ENCODE data around the gene FOXJ1. TPM values are rescaled to one million over a fixed set of nuclear protein-coding genes. Genes with fewer than 3 reads are reported as not detected.
A peak's percentile ranks its signal among the peaks of the same experiment; 100 is the strongest.

FOXJ1 gene
- total RNA-seq, 2 donors from 2014 or later = 17.8 to 23.6 TPM

- Histone ChIP-seq H3K4me3 (ENCODE audit: low read length) (no peak overlapping the region), H3K27ac (ENCODE audit: low read depth, low read length) (no peak overlapping the region), H3K9ac (ENCODE audit: extremely low read depth, low read length, poor library complexity, severe bottlenecking) (no peak overlapping the region), H3K4me1 (ENCODE audit: control insufficient read depth, insufficient read depth, low read length) (no peaks in the 10 kb centered on the region), H3K27me3 (ENCODE audit: control insufficient read depth, insufficient read depth, low read length, poor library complexity, severe bottlenecking) (no peaks in the 10 kb centered on the region), H3K36me3 (ENCODE audit: control insufficient read depth, insufficient read depth, low read length) (no peaks in the 10 kb centered on the region), H3K9me3 (ENCODE audit: control insufficient read depth, low read length) (no peaks in the 10 kb centered on the region)
- TF ChIP-seq CTCF (conservative IDR thresholded peaks at IDR 0.05) = peak; percentile 94
- H3K9me3 Mint-ChIP-seq = no peaks in the 10 kb centered on the region
- H3K4me3 Mint-ChIP-seq = no peak overlapping the region
- H3K27me3 Mint-ChIP-seq (ENCODE audit: insufficient read depth) = no peaks in the 10 kb centered on the region
- peaks cover 5% of the 10 kb centered on the region for H3K4me1 Mint-ChIP-seq
- H3K36me3 Mint-ChIP-seq (ENCODE audit: low read depth) = no peaks in the 10 kb centered on the region
- 34 to 61% methylated on average over 4 to 8 of the region's 11 CpGs for WGBS, 2 experiments (ENCODE audit: insufficient coverage in 1 of 2, insufficient read length in 1 of 2)
- peak; percentile 99 for DNase-seq
- H3K27ac Mint-ChIP-seq = no peak overlapping the region
Observed at GRCh38 chr17:76182016-76182764, 41.1 kb upstream of the FOXJ1 start.

- H3K36me3 Mint-ChIP-seq (ENCODE audit: low read depth) = no peaks in the 10 kb centered on the region
- peak; percentile 16 for TF ChIP-seq CTCF (conservative IDR thresholded peaks at IDR 0.05)
- Histone ChIP-seq H3K9ac (ENCODE audit: extremely low read depth, low read length, poor library complexity, severe bottlenecking) (no peak overlapping the region), H3K4me3 (ENCODE audit: low read length) (no peak overlapping the region), H3K27me3 (ENCODE audit: control insufficient read depth, insufficient read depth, low read length, poor library complexity, severe bottlenecking) (no peaks in the 10 kb centered on the region), H3K4me1 (ENCODE audit: control insufficient read depth, insufficient read depth, low read length) (no peaks in the 10 kb centered on the region), H3K36me3 (ENCODE audit: control insufficient read depth, insufficient read depth, low read length) (no peaks in the 10 kb centered on the region), H3K9me3 (ENCODE audit: control insufficient read depth, low read length) (no peaks in the 10 kb centered on the region), H3K27ac (ENCODE audit: low read depth, low read length) (no peak overlapping the region)
- DNase-seq = no peak
- H3K27me3 Mint-ChIP-seq (ENCODE audit: insufficient read depth) = no peaks in the 10 kb centered on the region
- no peak overlapping the region for H3K4me3 Mint-ChIP-seq
- H3K27ac Mint-ChIP-seq = no peak overlapping the region
- peaks cover 5% of the 10 kb centered on the region for H3K4me1 Mint-ChIP-seq
- H3K9me3 Mint-ChIP-seq = no peaks in the 10 kb centered on the region
- WGBS, 2 experiments (ENCODE audit: insufficient coverage in 1 of 2, insufficient read length in 1 of 2) = 93 to 96% methylated on average over 4 to 6 of the region's 6 CpGs
Observed at GRCh38 chr17:76179496-76180467, 38.7 kb upstream of the FOXJ1 start.

- DNase-seq = no peak
- no peak overlapping the region for H3K4me3 Mint-ChIP-seq
- TF ChIP-seq CTCF (conservative IDR thresholded peaks at IDR 0.05) = no peak
- H3K4me3 ChIP-seq (ENCODE audit: low read length) = no peak overlapping the region
- no peaks in the 10 kb centered on the region for H3K9me3 Mint-ChIP-seq
- no peaks in the 10 kb centered on the region for H3K4me1 ChIP-seq (ENCODE audit: control insufficient read depth, insufficient read depth, low read length)
- H3K36me3 ChIP-seq (ENCODE audit: control insufficient read depth, insufficient read depth, low read length) = no peaks in the 10 kb centered on the region
- H3K9ac ChIP-seq (ENCODE audit: extremely low read depth, low read length, poor library complexity, severe bottlenecking) = no peak overlapping the region
- 92 to 100% methylated on average over 7 to 10 of the region's 10 CpGs for WGBS, 2 experiments (ENCODE audit: insufficient coverage in 1 of 2, insufficient read length in 1 of 2)
- H3K4me1 Mint-ChIP-seq = peaks cover 2% of the 10 kb centered on the region
- H3K27me3 Mint-ChIP-seq (ENCODE audit: insufficient read depth) = no peaks in the 10 kb centered on the region
- H3K36me3 Mint-ChIP-seq (ENCODE audit: low read depth) = no peaks in the 10 kb centered on the region
- H3K27me3 ChIP-seq (ENCODE audit: control insufficient read depth, insufficient read depth, low read length, poor library complexity, severe bottlenecking) = no peaks in the 10 kb centered on the region
- no peak overlapping the region for H3K27ac ChIP-seq (ENCODE audit: low read depth, low read length)
- no peak overlapping the region for H3K27ac Mint-ChIP-seq
- no peaks in the 10 kb centered on the region for H3K9me3 ChIP-seq (ENCODE audit: control insufficient read depth, low read length)
Observed at GRCh38 chr17:76178124-76178523, 37.1 kb upstream of the FOXJ1 start.
